Left lung (tissue), 10 donors: ENCODE data around the gene PPP1R12C. TPM values are rescaled to one million over a fixed set of nuclear protein-coding genes. Genes with fewer than 3 reads are reported as not detected.

Experiments used
- ATAC-seq: fragments of 200-7000 bp; cut with Tn5 transposase; one replicate; pipeline ENCODE4 v1.9.1; 2020; ENCODE audit warnings: moderate library complexity
- DNase-seq, 4 donors: peaks; one replicate each; pipeline ENCODE4 v3.0.0-alpha.2; 2013 to 2020
- H3K27ac ChIP-seq, 2 donors: fragments of 200-600 bp; sonication (generic) in 1 of 2; one replicate each; pipeline versions ENCODE4 v1.5.0 to v1.8.0; 2020 to 2021
- H3K27me3 ChIP-seq, 2 donors: fragments of 200-600 bp; sonication (generic) in 1 of 2; one replicate each; pipeline versions ENCODE4 v1.5.0 to v1.8.0; 2020 to 2021
- H3K36me3 ChIP-seq, 2 donors: fragments of 200-600 bp; sonication (generic) in 1 of 2; one replicate each; pipeline versions ENCODE4 v1.5.0 to v1.8.0; 2020 to 2021
- H3K4me1 ChIP-seq, 2 donors: fragments of 200-600 bp; one replicate each; pipeline ENCODE4 v1.8.0; 2021
- H3K4me3 ChIP-seq, 2 donors: fragments of 200-600 bp; sonication (generic) in 1 of 2; one replicate each; pipeline versions ENCODE4 v1.5.0 to v1.8.0; 2020 to 2021; ENCODE audit warnings: mild to moderate bottlenecking in 1 of 2
- H3K9me3 ChIP-seq, 2 donors: fragments of 200-600 bp; sonication (generic) in 1 of 2; one replicate each; pipeline versions ENCODE4 v1.5.0 to v1.8.0; 2020 to 2021
- CTCF ChIP-seq, 2 donors: fragments of 200-600 bp; sonication (generic) in 1 of 2; IDR thresholded peaks; one replicate each; pipeline versions ENCODE4 v1.5.0 to v1.8.0; 2021; ENCODE audit warnings: antibody characterized with exemption in 2 of 2
- intact Hi-C, 2 donors: fragments of 100-400 bp; cut with DNase I; formaldehyde crosslinking; loops; one replicate each; pipeline versions ENCODE4 v1.11.2 to v1.14.2; 2022
- polyA plus RNA-seq, 6 donors: library from polyadenylated mRNA; unstranded; fragments of 120-200 nt; gene quantifications; one replicate each; pipeline ENCODE4 v1.2.1, GENCODE V29; 2013; ENCODE audit not compliant: insufficient read length in 6 of 6
- total RNA-seq, 2 donors: library from RNA; stranded (reverse); fragmentation: NEBNext Ultra II Directional; extraction: Animal tissue kit (Norgen Biotek cat#: 25700); gene quantifications; one replicate each; pipeline ENCODE4 v1.2.1, GENCODE V29; 2021
- donor health status: DM: no; HTN: yes; CAD: no.
- donor health status: DM: no; HTN: no; CAD: no.

PPP1R12C gene
- total and polyA plus RNA-seq, 8 donors, result 50.2 to 113 (median 70.2) TPM

GRCh38 chr19:55089342-55089944 lies 28.0 kb downstream of the PPP1R12C start:
- intact Hi-C loops, result no loop called here

GRCh38 chr19:55088543-55089341 lies 28.7 kb downstream of the PPP1R12C start:
- Histone ChIP-seq H3K9me3 (no peaks in the 10 kb centered on the region), H3K4me3 (no peak overlapping the region), H3K36me3 (peaks cover 0 to 35% of the 10 kb centered on the region in 2 donors), H3K4me1 (peaks cover 11 to 28% of the 10 kb centered on the region in 2 donors), H3K27me3 (peaks cover 11 to 47% of the 10 kb centered on the region in 2 donors), H3K27ac (no peak overlapping the region)
- ATAC-seq, result peak; percentile 42
- TF ChIP-seq CTCF (IDR thresholded peaks at IDR 0.05), result peak; percentile 83 to 85
- intact Hi-C loops, result no loop called here
- DNase-seq, result peak in 2 of 4 donors; percentile 62 to 89

More at GRCh38 chr19:55089342-55089944, 28.0 kb downstream of the PPP1R12C start:
- DNase-seq (no peak), ATAC-seq (no peak)
- H3K27ac ChIP-seq, result no peak overlapping the region
- no peaks in the 10 kb centered on the region for H3K9me3 ChIP-seq
- peaks cover 0 to 38% of the 10 kb centered on the region in 2 donors for H3K36me3 ChIP-seq
- H3K4me1 ChIP-seq, result peaks cover 11 to 28% of the 10 kb centered on the region in 2 donors
- no peak overlapping the region for H3K4me3 ChIP-seq
- peaks cover 7 to 40% of the 10 kb centered on the region in 2 donors for H3K27me3 ChIP-seq
- TF ChIP-seq CTCF (IDR thresholded peaks at IDR 0.05), result no peak

GRCh38 chr19:55088021-55088451 lies 29.4 kb downstream of the PPP1R12C start:
- peak overlapping the region in 1 of 2 donors; percentile 35 for H3K4me3 ChIP-seq
- no peak for TF ChIP-seq CTCF (IDR thresholded peaks at IDR 0.05)
- intact Hi-C loops, result no loop called here
- no peak overlapping the region for H3K27ac ChIP-seq
- peaks cover 18 to 54% of the 10 kb centered on the region in 2 donors for H3K27me3 ChIP-seq
- peaks cover 0 to 33% of the 10 kb centered on the region in 2 donors for H3K36me3 ChIP-seq
- DNase-seq, result no peak
- H3K9me3 ChIP-seq, result no peaks in the 10 kb centered on the region
- peaks cover 11 to 28% of the 10 kb centered on the region in 2 donors for H3K4me1 ChIP-seq
- no peak for ATAC-seq

GRCh38 chr19:55087542-55087901 lies 29.9 kb downstream of the PPP1R12C start:
- Histone ChIP-seq H3K9me3 (no peaks in the 10 kb centered on the region), H3K27ac (no peak overlapping the region), H3K27me3 (peaks cover 21 to 59% of the 10 kb centered on the region in 2 donors), H3K36me3 (peaks cover 0 to 28% of the 10 kb centered on the region in 2 donors), H3K4me1 (peaks cover 11 to 28% of the 10 kb centered on the region in 2 donors), H3K4me3 (peak overlapping the region; percentile 29 to 35)
- no peak for TF ChIP-seq CTCF (IDR thresholded peaks at IDR 0.05)
- intact Hi-C loops, result no loop called here
- peak; percentile 3 for ATAC-seq
- no peak for DNase-seq
